Smooth muscle cell (in vitro differentiated cells): ENCODE results near the gene PTGFRN. TPM values are rescaled to one million over a fixed set of nuclear protein-coding genes. Genes with fewer than 3 reads are reported as not detected.

Experiments used
- DNase-seq: peaks from one replicate; lab custom pipeline; 2025; ENCODE audit not compliant: unreplicated experiment; lab: John Stamatoyannopoulos, UW
- H2AFZ ChIP-seq: fragments of 200-600 bp; sonication (generic); 2 replicates; pipeline ENCODE4 v1.6.0; 2016; ENCODE audit warnings: antibody characterized with exemption, low read depth, mild to moderate bottlenecking
- H3F3A ChIP-seq: fragments of 200-600 bp; sonication (generic); 2 replicates; pipeline ENCODE4 v1.6.0; 2017; ENCODE audit warnings: antibody characterized with exemption, low read depth
- H3K27ac ChIP-seq: fragments of 200-600 bp; sonication (generic); 2 replicates; pipeline ENCODE4 v1.5.1; 2016; ENCODE audit warnings: low read depth, mild to moderate bottlenecking
- H3K27me3 ChIP-seq: fragments of 200-600 bp; sonication (generic); 2 replicates; pipeline ENCODE4 v1.6.1; 2016; ENCODE audit warnings: low read depth, mild to moderate bottlenecking
- H3K36me3 ChIP-seq: fragments of 200-600 bp; sonication (generic); 2 replicates; pipeline ENCODE4 v1.5.1; 2016; ENCODE audit warnings: low read depth
- H3K4me1 ChIP-seq: fragments of 200-600 bp; sonication (generic); 2 replicates; pipeline ENCODE4 v1.5.1; 2016; ENCODE audit warnings: low read depth
- H3K4me2 ChIP-seq: fragments of 200-600 bp; sonication (generic); 2 replicates; pipeline ENCODE4 v1.6.0; 2016; ENCODE audit warnings: mild to moderate bottlenecking
- H3K4me3 ChIP-seq: fragments of 200-600 bp; sonication (generic); 2 replicates; pipeline ENCODE4 v1.5.1; 2016; ENCODE audit warnings: mild to moderate bottlenecking
- H3K79me2 ChIP-seq: fragments of 200-600 bp; sonication (generic); 2 replicates; pipeline ENCODE4 v1.6.0; 2016; ENCODE audit warnings: low read depth, mild to moderate bottlenecking
- H3K9ac ChIP-seq: fragments of 200-600 bp; sonication (generic); 2 replicates; pipeline ENCODE4 v1.6.0; 2016; ENCODE audit warnings: low read depth
- H3K9me3 ChIP-seq: fragments of 200-600 bp; sonication (generic); replicated peaks from 2 replicates; pipeline ENCODE4 v1.5.1; 2016; ENCODE audit warnings: low read depth
- H4K20me1 ChIP-seq: fragments of 200-600 bp; sonication (generic); 2 replicates; pipeline ENCODE4 v1.6.0; 2016; ENCODE audit warnings: low read depth
- WGBS: methylation state at CpG from one replicate; pipeline ENCODE4 v1.1.7; 2016; ENCODE audit warnings: low lambda C conversion rate; 5-methylcytosine and 5-hydroxymethylcytosine counted together
- polyA plus RNA-seq: library from polyadenylated mRNA; unstranded; fragments of >200 nt; fragmentation: Nextera tagmentation; extraction: Ambion mirVana; gene quantifications from 2 replicates; pipeline ENCODE4 v1.2.1, GENCODE V29; 2016
- total RNA-seq: library from RNA; depleted of rRNA; stranded (reverse); fragments of >200 nt; gene quantifications from 2 replicates; pipeline ENCODE4 v1.2.3, GENCODE V29; 2014
- TF ChIP-seq, protein P1 (sequence below): fragments of 200-600 bp; sonication (generic); IDR thresholded peaks from 2 replicates; pipeline ENCODE4 v1.5.1; 2017; ENCODE audit warnings: borderline replicate concordance, mild to moderate bottlenecking, antibody characterized with exemption; ENCODE audit not compliant: insufficient read depth, poor library complexity, severe bottlenecking

PTGFRN gene
- total and polyA plus RNA-seq, 2 experiments from 2014 or later = 64.2 to 97.9 TPM

DNA sequence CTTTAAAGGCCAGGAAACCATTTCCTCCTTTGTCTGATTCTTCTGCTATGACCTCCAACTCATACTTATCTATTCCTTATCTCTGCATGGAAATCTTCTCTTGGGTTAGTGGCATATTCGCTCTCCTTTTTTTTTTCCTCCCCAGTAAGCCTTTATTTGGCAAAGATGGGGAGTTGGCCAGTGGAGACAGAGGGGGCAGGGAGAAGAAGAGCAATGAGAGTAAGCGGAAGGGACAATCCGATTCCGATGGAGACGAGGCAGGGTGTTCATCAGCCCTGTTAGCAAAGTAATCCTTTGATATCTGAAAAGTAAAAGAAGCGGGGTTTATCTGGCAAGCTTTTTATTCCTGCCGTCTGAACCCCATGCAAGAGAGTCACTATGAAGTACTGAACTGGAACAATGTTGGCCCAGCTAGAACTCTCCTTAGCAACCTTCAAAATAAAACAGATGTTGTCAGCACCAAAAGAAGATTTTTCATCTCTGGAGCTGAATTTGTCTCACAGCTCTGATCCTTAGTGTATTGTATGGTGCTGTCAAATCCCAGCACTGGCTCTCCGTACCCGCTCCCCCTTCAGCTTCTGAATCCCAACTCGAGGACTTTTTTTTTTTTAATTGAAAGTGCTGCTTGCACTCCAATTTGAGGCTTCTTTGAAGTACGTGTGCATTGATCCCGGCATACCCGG is 40.9 kb downstream of the PTGFRN start:
- no peak overlapping the region for H3K9ac ChIP-seq
- peaks cover 82% of the 10 kb centered on the region for H4K20me1 ChIP-seq
- H3K4me1 ChIP-seq = peaks cover 40% of the 10 kb centered on the region
- WGBS = 52% methylated on average over 13 of the region's 13 CpGs
- H3K36me3 ChIP-seq = peaks cover 11% of the 10 kb centered on the region
- no peaks in the 10 kb centered on the region for H3F3A ChIP-seq
- H3K27me3 ChIP-seq = no peaks in the 10 kb centered on the region
- no peak overlapping the region for H2AFZ ChIP-seq
- H3K27ac ChIP-seq = no peak overlapping the region
- H3K79me2 ChIP-seq = peaks cover 2% of the 10 kb centered on the region
- TF ChIP-seq, protein P1, sequence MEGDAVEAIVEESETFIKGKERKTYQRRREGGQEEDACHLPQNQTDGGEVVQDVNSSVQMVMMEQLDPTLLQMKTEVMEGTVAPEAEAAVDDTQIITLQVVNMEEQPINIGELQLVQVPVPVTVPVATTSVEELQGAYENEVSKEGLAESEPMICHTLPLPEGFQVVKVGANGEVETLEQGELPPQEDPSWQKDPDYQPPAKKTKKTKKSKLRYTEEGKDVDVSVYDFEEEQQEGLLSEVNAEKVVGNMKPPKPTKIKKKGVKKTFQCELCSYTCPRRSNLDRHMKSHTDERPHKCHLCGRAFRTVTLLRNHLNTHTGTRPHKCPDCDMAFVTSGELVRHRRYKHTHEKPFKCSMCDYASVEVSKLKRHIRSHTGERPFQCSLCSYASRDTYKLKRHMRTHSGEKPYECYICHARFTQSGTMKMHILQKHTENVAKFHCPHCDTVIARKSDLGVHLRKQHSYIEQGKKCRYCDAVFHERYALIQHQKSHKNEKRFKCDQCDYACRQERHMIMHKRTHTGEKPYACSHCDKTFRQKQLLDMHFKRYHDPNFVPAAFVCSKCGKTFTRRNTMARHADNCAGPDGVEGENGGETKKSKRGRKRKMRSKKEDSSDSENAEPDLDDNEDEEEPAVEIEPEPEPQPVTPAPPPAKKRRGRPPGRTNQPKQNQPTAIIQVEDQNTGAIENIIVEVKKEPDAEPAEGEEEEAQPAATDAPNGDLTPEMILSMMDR = no peak
- DNase-seq = no peak
- H3K4me3 ChIP-seq = no peak overlapping the region
- no peaks in the 10 kb centered on the region for H3K9me3 ChIP-seq
- H3K4me2 ChIP-seq = peak overlapping the region; percentile 21

GRCh38 chr1:116951200-116951935 is 41.7 kb downstream of the PTGFRN start:
- peak overlapping the region; percentile 21 for H3K4me2 ChIP-seq
- TF ChIP-seq, protein P1 = no peak
- 66% methylated on average over 10 of the region's 10 CpGs for WGBS
- H3K27ac ChIP-seq = no peak overlapping the region
- no peaks in the 10 kb centered on the region for H3F3A ChIP-seq
- peaks cover 9% of the 10 kb centered on the region for H3K79me2 ChIP-seq
- H3K27me3 ChIP-seq = no peaks in the 10 kb centered on the region
- peaks cover 11% of the 10 kb centered on the region for H3K36me3 ChIP-seq
- H3K9ac ChIP-seq = no peak overlapping the region
- no peak for DNase-seq
- peaks cover 84% of the 10 kb centered on the region for H4K20me1 ChIP-seq
- peaks cover 40% of the 10 kb centered on the region for H3K4me1 ChIP-seq
- no peaks in the 10 kb centered on the region for H3K9me3 ChIP-seq
- H3K4me3 ChIP-seq = no peak overlapping the region
- no peak overlapping the region for H2AFZ ChIP-seq

GRCh38 chr1:116952738-116953275 is 43.1 kb downstream of the PTGFRN start:
- no peaks in the 10 kb centered on the region for H3F3A ChIP-seq
- H3K79me2 ChIP-seq = peaks cover 9% of the 10 kb centered on the region
- H4K20me1 ChIP-seq = peaks cover 80% of the 10 kb centered on the region
- H2AFZ ChIP-seq = no peak overlapping the region
- no peak overlapping the region for H3K9ac ChIP-seq
- no peak for DNase-seq
- no peaks in the 10 kb centered on the region for H3K9me3 ChIP-seq
- peaks cover 7% of the 10 kb centered on the region for H3K36me3 ChIP-seq
- H3K4me2 ChIP-seq = no peak overlapping the region
- H3K27ac ChIP-seq = no peak overlapping the region
- TF ChIP-seq, protein P1 = no peak
- WGBS = 85% methylated on average over 2 of the region's 2 CpGs
- peaks cover 40% of the 10 kb centered on the region for H3K4me1 ChIP-seq
- H3K4me3 ChIP-seq = no peak overlapping the region
- H3K27me3 ChIP-seq = no peaks in the 10 kb centered on the region
